Stimulated activated CD8-positive, alpha-beta memory T cell treated with anti-CD3 and anti-CD28 coated beads, Interleukin-15, amount 100 ng/mL, for 48 hours (primary cell): ENCODE measurements around the gene PNKP.
"Not testable (repeated sequence)": the region's sequence is repeated elsewhere in the genome, so short reads cannot be mapped to it uniquely, and the experiment has no call there.

Experiments used
- DNase-seq, 2 donors: peaks; one replicate each; pipeline ENCODE4 v3.0.0-alpha.2; 2020; ENCODE audit warnings: low read depth in 2 of 2

Gene PNKP

GRCh38 chr19:49819452-49820115, 47.8 kb downstream of the PNKP start:
- DNase-seq: not testable (repeated sequence)

- no peak for DNase-seq
Observed at GRCh38 chr19:49818649-49819370, 48.6 kb downstream of the PNKP start.

GRCh38 chr19:49817964-49818648, 49.3 kb downstream of the PNKP start, which contains the start of gene MED25:
TSS of gene MED25 (plus strand) at chr19:49818289. CDS start at chr19:49818342, 53 bp downstream.
- peak; percentile 76 to 82 for DNase-seq

GRCh38 chr19:49816590-49816989, 50.8 kb downstream of the PNKP start:
- no peak for DNase-seq

GRCh38 chr19:49814010-49814409, 53.4 kb downstream of the PNKP start:
- no peak for DNase-seq

GRCh38 chr19:49812997-49813861, 54.1 kb downstream of the PNKP start, which contains the start of gene FUZ:
TSS of gene FUZ (minus strand) at chr19:49813292. CDS start at chr19:49813106, 186 bp downstream.
- DNase-seq: peak; percentile 88

- DNase-seq: no peak
Observed at GRCh38 chr19:49812452-49812996, 54.9 kb downstream of the PNKP start.

- DNase-seq: no peak
Observed at GRCh38 chr19:49811328-49811727, 56.0 kb downstream of the PNKP start.
